Stomach (tissue), 4 donors: ENCODE measurements around the gene GPC5.

Experiments used
- EP300 ChIP-seq: sonication (generic); formaldehyde crosslinking; IDR thresholded peaks from one replicate; pipeline ENCODE4 v1.6.1; 2017; ENCODE audit warnings: antibody characterized with exemption
- POLR2A ChIP-seq, 4 donors: fragments of 450-650 bp; IDR thresholded peaks; one replicate each; pipeline ENCODE4 v1.6.1; 2016; ENCODE audit warnings: antibody characterized with exemption in 4 of 4, control low read depth in 2 of 4, mild to moderate bottlenecking in 1 of 4, moderate library complexity in 1 of 4
- POLR2AphosphoS5 ChIP-seq, 3 donors: sonication (generic); formaldehyde crosslinking; IDR thresholded peaks; one replicate each; pipeline ENCODE4 v1.6.1; 2016; ENCODE audit warnings: antibody characterized with exemption in 3 of 3
- TF ChIP-seq, protein P1 (sequence below), 7 experiments: fragments of 450-650 bp in 4 of 7; fragments of 200-600 bp in 3 of 7; sonication (generic) in 3 of 7; IDR thresholded peaks; one replicate each; pipeline ENCODE4 v1.5.1; 2016 to 2019; ENCODE audit warnings: antibody characterized with exemption in 7 of 7, control low read depth in 2 of 7, mild to moderate bottlenecking in 1 of 7

DNA sequence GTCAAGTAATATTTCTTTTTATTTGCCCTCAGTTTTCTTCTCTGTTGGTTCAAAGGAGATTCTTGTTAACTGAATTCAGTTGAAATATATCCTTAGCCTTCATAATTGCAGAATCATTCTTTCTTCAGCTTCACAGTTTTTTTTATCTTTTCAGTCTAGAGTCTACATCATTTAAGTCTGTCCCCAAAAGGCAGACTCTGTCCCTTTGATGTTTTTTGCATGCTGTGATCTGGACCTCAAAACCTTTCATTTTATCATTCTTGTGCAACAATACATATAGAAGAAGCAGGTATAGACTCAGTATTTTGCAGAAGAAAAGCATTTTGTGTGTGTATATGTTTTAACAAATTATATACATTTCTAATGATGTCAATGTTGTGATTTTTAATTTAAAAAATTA lies 1093.4 kb downstream of the GPC5 start:
- TF ChIP-seq, protein P1, sequence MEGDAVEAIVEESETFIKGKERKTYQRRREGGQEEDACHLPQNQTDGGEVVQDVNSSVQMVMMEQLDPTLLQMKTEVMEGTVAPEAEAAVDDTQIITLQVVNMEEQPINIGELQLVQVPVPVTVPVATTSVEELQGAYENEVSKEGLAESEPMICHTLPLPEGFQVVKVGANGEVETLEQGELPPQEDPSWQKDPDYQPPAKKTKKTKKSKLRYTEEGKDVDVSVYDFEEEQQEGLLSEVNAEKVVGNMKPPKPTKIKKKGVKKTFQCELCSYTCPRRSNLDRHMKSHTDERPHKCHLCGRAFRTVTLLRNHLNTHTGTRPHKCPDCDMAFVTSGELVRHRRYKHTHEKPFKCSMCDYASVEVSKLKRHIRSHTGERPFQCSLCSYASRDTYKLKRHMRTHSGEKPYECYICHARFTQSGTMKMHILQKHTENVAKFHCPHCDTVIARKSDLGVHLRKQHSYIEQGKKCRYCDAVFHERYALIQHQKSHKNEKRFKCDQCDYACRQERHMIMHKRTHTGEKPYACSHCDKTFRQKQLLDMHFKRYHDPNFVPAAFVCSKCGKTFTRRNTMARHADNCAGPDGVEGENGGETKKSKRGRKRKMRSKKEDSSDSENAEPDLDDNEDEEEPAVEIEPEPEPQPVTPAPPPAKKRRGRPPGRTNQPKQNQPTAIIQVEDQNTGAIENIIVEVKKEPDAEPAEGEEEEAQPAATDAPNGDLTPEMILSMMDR (IDR thresholded peaks at IDR 0.05): no peak
- TF ChIP-seq POLR2A (IDR thresholded peaks at IDR 0.05): no peak
- TF ChIP-seq POLR2AphosphoS5 (IDR thresholded peaks at IDR 0.05): no peak
- TF ChIP-seq EP300: no peak
